B cell (primary cell): Measurements from ENCODE around the gene CLN5.

Experiments used
- CTCF ChIP-seq: fragments of 200-600 bp; IDR thresholded peaks from one replicate; pipeline ENCODE4 v1.8.0; 2022; ENCODE audit warnings: antibody characterized with exemption, mild to moderate bottlenecking
- EZH2 ChIP-seq: IDR thresholded peaks from 2 replicates; pipeline ENCODE4 v1.6.1; 2012; ENCODE audit warnings: borderline replicate concordance, low read depth, mild to moderate bottlenecking, moderate library complexity, low read length; ENCODE audit not compliant: insufficient read depth, poor library complexity, severe bottlenecking

GRCh38 chr13:76965759-76966421 lies 26.0 kb upstream of the CLN5 start:
- TF ChIP-seq CTCF (no peak), EZH2 (no peak)
